ENCODE measurements around the gene ZRANB3.
"Not testable (repeated sequence)": the region's sequence is repeated elsewhere in the genome, so short reads cannot be mapped to it uniquely, and the experiment has no call there.

ZRANB3 gene
- long read RNA-seq, donor 1 = 0 reads
- long read RNA-seq, donor 2 = 0 reads
- long read RNA-seq, donor 3, full-length matches to known transcripts = 1 of 1 reads
- long read RNA-seq, donor 3, partial matches to known transcripts = 0 of 1 reads
- long read RNA-seq, donor 3, other reads (novel, unspliced or antisense) = 0 of 1 reads
- long read RNA-seq, donor 4 = 0 reads
- long read RNA-seq, donor 5 = 0 reads
- long read RNA-seq, donor 6 = 0 reads
- long read RNA-seq, donor 7 = 0 reads
- long read RNA-seq, donor 8, partial matches to known transcripts = 5 of 12 reads
- long read RNA-seq, donor 8, other reads (novel, unspliced or antisense) = 7 of 12 reads

- DNase-seq = peak; percentile 96
Observed at GRCh38 chr2:135530313-135531230, at the start of gene ZRANB3. ZRANB3 (minus strand) TSS chr2:135531218.

DNA sequence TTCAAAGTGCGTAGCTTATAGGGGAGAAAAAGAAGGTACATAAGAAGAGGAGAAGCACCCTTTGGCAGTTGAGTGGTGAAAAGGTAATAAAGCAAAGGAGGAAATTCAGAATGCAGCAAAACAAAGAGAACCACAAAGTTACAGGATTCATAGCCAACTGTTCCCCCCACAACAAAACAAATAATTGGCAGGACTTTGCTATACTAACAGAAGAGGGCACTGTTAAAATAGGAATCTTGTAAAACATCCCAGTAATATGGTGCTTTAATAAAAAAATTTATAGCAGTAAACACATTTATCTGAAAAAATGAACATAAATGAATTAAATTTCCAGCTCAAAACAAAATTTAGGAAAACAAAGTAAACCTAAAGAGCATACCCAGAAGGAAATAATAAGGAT, 42.6 kb upstream of the ZRANB3 start:
- no peak for DNase-seq

- no peak for DNase-seq
Observed at GRCh38 chr2:135570884-135571283, 39.9 kb upstream of the ZRANB3 start.

- DNase-seq = no peak
Observed at GRCh38 chr2:135563793-135564192, 32.8 kb upstream of the ZRANB3 start.

- no peak for DNase-seq
Observed at GRCh38 chr2:135561925-135562324, 30.9 kb upstream of the ZRANB3 start.

- DNase-seq = no peak
Observed at GRCh38 chr2:135557530-135557929, 26.5 kb upstream of the ZRANB3 start.

GRCh38 chr2:135555311-135555710, 24.3 kb upstream of the ZRANB3 start:
- no peak for DNase-seq

- no peak for DNase-seq
Observed at GRCh38 chr2:135552887-135553286, 21.9 kb upstream of the ZRANB3 start.

GRCh38 chr2:135551356-135551755, 20.3 kb upstream of the ZRANB3 start:
- no peak for DNase-seq

DNA sequence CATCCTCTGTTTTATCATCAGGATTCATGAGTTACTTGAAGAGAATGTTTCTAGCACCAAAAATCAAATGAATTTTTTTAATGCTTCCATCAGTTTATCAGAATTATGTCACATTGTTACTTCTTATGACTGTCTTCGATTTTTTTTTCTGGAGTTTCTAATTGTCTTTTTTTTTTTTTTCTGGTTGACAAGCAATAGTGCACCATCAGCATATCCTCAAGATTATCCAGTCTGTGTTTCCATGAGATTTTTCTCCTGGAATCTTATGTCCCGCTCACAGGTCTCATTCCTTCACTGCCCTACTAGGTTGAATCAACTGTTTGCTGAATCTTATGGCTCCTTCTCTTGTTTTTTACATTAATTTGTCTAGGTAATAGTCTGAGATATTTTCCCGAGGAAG, 16.3 kb upstream of the ZRANB3 start:
- DNase-seq = no peak

GRCh38 chr2:135546436-135546835, 15.4 kb upstream of the ZRANB3 start:
- DNase-seq = no peak

DNA sequence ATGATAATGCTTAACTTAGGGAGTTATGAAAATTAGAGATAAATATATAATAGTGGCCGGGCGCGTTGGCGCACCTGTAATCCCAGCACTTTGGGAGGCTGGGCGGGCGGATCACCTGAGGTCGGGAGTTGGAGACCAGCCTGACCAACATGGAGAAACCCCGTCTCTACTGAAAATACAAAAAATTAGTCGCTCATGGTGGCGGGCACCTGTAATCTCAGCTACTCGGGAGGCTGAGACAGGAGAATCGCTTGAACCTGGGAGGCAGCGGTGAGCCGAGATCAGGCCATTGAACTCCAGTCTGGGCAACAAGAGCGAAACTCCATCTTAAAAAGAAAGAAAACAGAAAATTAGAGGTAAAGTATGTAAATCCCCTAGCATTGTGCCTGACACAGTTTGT, 2.5 kb upstream of the ZRANB3 start:
- DNase-seq = not testable (repeated sequence)

DNA sequence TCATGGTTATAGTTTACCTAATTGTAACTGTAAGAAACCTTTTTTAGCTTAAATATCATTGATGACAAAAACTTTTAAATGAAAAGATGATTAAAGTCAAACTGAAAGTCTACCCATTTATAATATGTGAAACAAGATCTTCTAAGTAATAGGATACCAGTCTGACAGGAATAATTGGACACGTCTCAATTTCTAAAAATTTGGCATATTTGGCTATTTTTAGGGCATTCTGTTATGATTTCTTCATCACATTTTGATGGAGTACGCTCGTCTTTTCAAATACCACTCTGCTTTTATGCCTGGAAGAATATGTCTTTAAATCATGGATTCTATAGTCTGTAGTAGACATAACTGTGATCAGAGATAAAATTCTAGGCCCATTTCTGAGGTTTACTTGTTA, 1.6 kb upstream of the ZRANB3 start:
- no peak for DNase-seq

GRCh38 chr2:135531231-135532197, 496 bp upstream of the ZRANB3 start, which contains the start of gene R3HDM1:
R3HDM1 (plus strand) TSS chr2:135531484; CDS start chr2:135604846, 73,362 bp downstream.
- DNase-seq = peak; percentile 90

DNA sequence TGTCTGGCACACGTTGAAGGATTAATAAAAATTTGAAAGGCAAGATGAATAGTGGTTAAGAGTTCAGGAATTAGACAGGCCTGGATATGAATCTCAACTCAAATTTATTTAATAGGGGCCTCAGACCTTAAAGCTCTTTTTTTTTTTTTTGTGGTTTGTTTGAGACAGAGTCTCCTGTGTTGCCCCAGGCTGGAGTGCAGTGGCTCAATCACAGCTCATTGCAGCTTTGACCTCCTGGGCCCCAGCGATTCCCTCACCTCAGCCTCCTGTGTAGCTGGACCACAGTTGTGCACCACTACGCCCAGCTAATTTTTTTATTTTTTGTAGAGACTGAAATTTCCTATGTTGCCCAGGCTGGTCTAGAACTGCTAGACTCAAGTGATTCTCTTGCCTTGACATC, 3.0 kb downstream of the ZRANB3 start:
- DNase-seq = no peak

DNA sequence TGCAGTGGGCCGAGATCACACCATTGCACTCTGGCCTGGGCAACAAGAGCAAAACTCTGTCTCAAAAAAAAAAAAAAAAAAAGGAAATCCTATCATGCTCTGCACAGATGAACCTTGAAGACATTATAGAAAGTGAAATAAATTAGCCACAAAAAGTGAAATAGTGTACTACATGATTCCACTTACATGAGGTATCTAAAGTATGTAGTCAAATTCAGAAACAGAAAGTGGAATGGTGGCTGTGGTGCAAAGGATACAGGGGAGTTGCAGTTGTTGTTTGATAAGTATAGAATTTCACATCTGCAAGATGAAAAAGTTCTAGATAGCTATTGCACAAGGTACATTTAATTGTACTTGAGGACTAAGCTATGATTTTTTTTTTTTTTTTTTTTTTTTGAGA, 5.2 kb downstream of the ZRANB3 start:
- no peak for DNase-seq

DNA sequence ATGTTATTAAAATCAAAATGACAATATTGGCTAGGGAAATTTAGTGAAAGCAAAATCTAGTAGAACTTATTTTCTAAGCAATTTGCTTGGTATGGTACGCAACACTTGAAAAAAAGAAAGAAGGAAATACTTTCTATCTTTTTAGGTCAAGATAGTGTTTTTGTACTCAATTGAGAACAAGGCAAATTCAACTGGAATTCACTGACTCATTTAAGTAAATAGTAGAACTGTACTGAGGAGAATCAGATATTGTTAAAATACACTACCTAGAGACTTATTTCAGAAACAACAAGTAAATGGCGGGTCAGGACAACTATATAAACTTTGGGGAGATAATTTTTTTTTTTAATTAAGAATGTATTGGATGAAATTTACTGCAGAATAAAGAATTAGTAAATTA, 18.9 kb downstream of the ZRANB3 start:
- DNase-seq = no peak

- DNase-seq = no peak
Observed at GRCh38 chr2:135510577-135510976, 20.4 kb downstream of the ZRANB3 start.

DNA sequence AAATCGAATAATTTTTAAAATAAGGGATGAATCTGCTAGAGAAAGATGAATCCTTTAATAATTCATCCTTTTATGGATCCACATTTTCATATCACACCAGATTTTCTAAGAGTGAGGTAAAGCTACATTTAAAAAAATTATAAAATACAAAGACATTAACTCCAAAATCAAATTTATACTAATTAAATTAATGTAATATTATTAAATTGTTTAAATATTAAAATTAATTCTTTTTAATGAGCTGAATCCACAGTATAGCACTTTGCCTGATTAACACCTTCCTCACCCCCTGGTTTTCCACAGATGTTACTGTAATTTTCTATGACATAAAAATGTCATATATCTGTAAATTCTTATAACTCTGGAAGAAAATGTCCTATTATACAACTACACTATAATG, 26.2 kb downstream of the ZRANB3 start:
- no peak for DNase-seq

DNA sequence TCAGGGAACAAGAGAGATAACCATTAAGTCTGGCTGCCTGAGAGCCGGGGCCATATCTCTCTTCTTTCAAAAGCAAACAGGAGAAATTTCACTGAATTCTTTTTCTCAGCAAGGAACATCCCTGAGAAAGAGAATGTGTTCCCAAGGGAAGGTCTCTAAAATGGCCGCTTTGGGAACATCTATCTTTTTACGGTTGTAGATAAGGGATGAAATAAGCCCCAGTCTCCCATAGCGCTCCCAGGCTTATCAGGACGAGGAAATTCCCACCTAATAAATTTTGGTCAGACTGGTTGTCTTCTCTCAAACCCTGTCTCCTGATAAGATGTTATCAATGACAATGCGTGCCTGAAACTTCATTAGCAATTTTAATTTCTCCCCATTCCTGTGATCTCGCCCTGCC, 32.4 kb downstream of the ZRANB3 start:
- DNase-seq = not testable (repeated sequence)

DNA sequence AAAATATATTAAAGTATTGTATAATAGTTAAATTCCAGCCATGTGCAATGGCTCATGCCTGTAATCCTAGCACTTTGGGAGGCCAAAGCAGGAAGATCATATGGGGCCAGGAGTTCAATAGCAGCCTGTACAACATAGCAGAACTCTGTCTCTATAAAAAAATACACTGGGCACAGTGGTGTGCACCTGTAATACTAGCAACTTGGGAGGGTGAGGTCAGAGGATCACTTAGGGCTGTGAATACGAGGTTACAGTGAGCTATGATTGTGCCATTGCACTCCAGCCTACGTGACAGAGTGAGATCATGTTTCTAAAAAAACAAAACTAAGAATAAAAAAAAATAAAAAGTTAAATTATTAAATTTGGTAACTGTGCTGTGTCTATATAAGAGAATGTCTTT, 36.1 kb downstream of the ZRANB3 start:
- DNase-seq = no peak

GRCh38 chr2:135494503-135494902, 36.5 kb downstream of the ZRANB3 start:
- no peak for DNase-seq

All from right kidney (tissue), 9 donors.